ENCODE data around the gene CHST11. TPM values are rescaled to one million over a fixed set of nuclear protein-coding genes. Genes with fewer than 3 reads are reported as not detected.
A peak's percentile ranks its signal among the peaks of the same experiment; 100 is the strongest.

Gene CHST11
- total RNA-seq, 2 donors from 2014 or later = 36.2 to 61.7 TPM

DNA sequence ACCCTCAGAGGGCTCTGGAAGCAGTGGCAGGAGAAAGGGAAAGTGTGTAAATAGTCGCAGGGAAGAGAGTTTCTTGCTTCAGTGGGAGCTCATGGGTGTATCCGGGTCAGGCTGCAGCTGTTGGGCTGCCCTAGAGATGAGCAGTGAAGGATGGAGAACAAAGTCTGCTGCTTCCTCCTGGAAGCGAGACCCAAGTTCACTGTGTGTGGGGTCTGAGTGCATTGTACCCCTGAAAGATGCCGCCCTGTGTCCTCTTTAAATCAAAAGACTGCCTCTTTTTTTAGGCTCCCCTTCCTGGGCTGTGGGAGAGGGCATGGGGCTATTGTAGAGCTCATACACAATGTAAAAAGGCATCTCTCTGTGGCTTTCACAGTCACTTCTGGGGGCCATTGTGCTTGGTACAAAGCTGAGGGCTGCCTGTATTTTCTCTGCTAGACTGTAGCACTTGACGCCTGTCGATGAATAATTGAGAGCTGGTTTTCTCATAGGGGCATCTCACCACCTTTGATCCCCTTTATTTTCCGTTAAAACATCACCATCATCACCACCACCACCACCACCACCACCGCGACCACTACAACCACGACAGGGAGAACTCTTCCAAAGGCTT is 16.7 kb downstream of the CHST11 start:
- H3K27me3 Mint-ChIP-seq = no peaks in the 10 kb centered on the region
- H3K4me3 Mint-ChIP-seq = peak overlapping the region; percentile 69
- H3K9me3 Mint-ChIP-seq = no peaks in the 10 kb centered on the region
- peak; percentile 49 for ATAC-seq (replicated peaks)
- peak overlapping the region; percentile 28 for H3K27ac Mint-ChIP-seq
- no peaks in the 10 kb centered on the region for H3K36me3 Mint-ChIP-seq (ENCODE audit: low read depth)
- peaks cover 46% of the 10 kb centered on the region for H3K4me1 Mint-ChIP-seq

DNA sequence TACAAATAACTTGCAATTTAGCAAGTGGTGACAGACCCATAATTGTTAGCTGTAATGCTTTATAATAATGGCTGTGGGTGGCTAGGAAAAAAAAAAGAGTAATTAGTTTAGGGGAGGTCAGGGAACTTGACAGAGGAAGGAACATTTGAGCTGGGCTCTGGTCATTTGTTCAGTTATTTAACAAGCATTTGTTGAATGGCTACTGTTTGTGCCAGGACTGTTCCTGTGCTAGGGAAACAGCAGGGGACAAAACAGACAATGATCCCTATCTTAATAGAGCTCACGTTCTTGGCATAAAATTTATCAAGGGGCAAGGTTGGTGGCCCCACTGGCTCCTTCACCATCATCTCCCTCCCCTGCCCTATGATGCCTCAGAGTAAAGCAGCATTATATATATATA is 18.5 kb downstream of the CHST11 start:
- H3K36me3 Mint-ChIP-seq (ENCODE audit: low read depth) = no peaks in the 10 kb centered on the region
- ATAC-seq (replicated peaks) = no peak
- H3K27me3 Mint-ChIP-seq = no peaks in the 10 kb centered on the region
- no peak overlapping the region for H3K27ac Mint-ChIP-seq
- peak overlapping the region; percentile 69 for H3K4me3 Mint-ChIP-seq
- H3K4me1 Mint-ChIP-seq = peaks cover 55% of the 10 kb centered on the region
- no peaks in the 10 kb centered on the region for H3K9me3 Mint-ChIP-seq

DNA sequence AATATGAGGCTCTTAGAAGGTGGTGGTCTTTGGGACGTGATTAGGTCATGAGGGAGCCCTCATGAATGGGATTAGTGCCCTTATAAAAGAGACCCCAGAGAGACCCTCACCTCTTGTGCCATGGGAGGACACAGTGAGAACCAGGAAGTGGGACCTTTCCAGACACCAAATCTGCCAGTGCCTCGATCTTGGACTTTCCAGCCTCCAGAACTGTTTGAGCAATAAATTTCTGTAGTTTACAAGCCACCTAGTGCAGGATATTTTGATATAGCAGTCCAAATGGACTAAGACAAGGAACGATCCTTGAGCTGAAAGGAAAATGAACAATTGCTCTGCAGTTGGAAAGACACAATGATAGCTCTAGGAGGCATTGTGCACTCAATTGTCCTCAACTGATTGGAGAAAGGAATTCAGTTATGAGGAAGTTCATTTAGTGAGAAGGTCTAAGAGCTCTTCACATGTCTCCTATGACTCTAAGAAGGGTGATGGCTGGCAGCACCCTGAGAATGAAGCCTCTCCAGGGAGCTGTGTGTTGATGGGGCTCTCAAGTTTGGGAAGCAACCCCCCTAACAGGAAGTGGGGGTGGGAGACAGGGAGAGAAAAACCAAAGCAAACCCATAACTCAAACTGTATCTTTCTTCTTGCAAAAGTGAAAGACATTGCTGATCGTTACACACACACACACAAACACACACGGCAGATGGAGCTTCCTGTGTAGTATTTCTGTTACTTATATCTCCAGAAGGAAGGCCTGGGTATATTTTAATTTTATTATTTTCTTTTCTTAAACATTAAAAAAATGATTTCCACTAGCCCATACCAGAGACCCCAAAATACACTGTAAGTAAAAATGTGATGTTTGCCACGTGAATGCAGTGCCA is 21.0 kb downstream of the CHST11 start:
- peak; percentile 46 for ATAC-seq (replicated peaks)
- no peaks in the 10 kb centered on the region for H3K27me3 Mint-ChIP-seq
- no peaks in the 10 kb centered on the region for H3K9me3 Mint-ChIP-seq
- H3K36me3 Mint-ChIP-seq (ENCODE audit: low read depth) = peaks cover 12% of the 10 kb centered on the region
- H3K27ac Mint-ChIP-seq = peak overlapping the region; percentile 88
- peak overlapping the region; percentile 94 for H3K4me3 Mint-ChIP-seq
- H3K4me1 Mint-ChIP-seq = peaks cover 54% of the 10 kb centered on the region

DNA sequence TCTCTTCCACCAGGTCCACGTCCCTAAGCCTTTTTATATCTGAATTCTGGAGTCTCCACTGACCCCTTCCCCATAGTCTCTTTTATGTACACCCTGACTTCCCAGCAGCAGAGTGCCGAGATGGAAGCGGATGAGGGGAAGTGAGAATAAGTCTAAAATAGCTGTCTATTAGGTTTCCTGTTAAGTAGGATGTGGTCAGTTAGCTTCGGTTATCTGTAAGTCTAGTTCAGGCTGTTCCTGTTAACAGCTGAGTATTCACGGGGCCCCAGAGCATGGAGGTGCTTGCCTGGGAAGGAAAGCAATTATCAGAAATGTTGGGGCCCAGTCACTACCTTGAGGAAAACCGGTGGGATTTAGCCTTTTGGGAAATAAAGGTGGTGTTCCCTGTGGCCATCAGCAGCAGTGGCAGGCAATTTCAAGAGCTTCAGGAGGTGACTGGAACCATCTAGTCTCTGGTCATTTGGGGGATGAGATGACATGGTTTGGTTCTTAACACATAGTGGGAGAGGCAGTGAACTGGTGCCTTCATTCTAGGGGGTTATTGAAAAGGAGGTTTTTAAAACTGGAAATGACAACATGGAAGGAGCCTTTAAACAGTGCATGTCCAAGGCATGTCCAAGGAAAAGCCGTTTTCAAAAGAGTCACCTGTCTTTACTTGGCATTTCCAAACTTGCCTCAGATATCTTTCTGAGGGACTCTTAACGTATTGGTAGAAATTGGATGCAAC is 21.8 kb downstream of the CHST11 start:
- H3K4me3 Mint-ChIP-seq = peak overlapping the region; percentile 94
- H3K4me1 Mint-ChIP-seq = peaks cover 54% of the 10 kb centered on the region
- no peaks in the 10 kb centered on the region for H3K9me3 Mint-ChIP-seq
- H3K27ac Mint-ChIP-seq = peak overlapping the region; percentile 88
- ATAC-seq (replicated peaks) = peak; percentile 78
- H3K27me3 Mint-ChIP-seq = no peaks in the 10 kb centered on the region
- H3K36me3 Mint-ChIP-seq (ENCODE audit: low read depth) = peaks cover 20% of the 10 kb centered on the region

DNA sequence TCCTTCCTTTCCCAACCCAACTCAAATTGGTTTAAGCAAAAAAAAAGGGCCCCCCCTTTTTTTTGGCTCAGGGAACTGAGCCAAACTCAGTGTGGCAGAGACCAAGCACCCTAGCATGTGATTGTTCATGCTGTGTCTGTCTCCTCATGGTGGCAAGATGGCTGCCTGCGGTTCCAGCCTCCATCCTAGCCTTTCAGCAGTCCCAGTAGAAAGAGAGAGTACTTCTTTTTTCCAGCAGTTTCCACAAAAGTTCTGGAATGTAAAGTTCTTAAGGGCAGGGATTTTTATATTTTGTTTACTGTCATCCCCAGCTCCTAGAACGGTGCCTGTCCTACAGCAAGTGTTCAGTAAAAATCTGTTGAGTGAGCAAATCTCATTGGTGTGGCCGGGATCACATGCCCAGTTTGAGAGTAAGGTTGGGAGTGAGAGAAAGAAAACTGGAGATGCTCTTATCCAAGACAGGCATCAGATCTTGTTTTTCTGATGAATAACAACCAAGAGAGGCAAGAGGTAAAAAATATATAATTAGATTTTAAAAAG is 22.4 kb downstream of the CHST11 start:
- H3K27me3 Mint-ChIP-seq = no peaks in the 10 kb centered on the region
- H3K27ac Mint-ChIP-seq = peak overlapping the region; percentile 88
- H3K36me3 Mint-ChIP-seq (ENCODE audit: low read depth) = peaks cover 26% of the 10 kb centered on the region
- no peaks in the 10 kb centered on the region for H3K9me3 Mint-ChIP-seq
- no peak for ATAC-seq (replicated peaks)
- H3K4me1 Mint-ChIP-seq = peaks cover 54% of the 10 kb centered on the region
- peak overlapping the region; percentile 94 for H3K4me3 Mint-ChIP-seq

DNA sequence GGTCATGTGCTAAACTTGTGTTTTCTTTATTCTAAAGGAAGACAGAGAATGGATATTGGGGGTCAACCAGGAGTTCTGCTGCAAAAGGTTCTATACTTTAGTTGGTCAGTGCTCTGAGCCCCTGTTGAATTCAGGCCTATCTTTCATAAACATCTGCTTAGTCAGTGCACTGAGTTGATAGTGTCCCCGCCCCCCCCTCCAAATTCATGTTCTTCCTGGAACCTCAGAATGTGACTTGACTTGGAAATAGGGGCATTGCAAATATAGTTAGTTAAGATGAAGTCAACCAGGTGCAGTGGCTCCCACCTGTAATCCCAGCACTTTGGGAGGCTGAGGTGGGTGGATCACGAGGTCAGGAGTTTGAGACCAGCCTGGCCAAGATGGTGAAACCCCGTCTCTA is 23.3 kb downstream of the CHST11 start:
- Mint-ChIP-seq H3K4me1 (peaks cover 59% of the 10 kb centered on the region), H3K9me3 (no peaks in the 10 kb centered on the region), H3K4me3 (peak overlapping the region; percentile 23), H3K27me3 (no peaks in the 10 kb centered on the region), H3K27ac (peak overlapping the region; percentile 88), H3K36me3 (ENCODE audit: low read depth) (peaks cover 28% of the 10 kb centered on the region)
- no peak for ATAC-seq (replicated peaks)

DNA sequence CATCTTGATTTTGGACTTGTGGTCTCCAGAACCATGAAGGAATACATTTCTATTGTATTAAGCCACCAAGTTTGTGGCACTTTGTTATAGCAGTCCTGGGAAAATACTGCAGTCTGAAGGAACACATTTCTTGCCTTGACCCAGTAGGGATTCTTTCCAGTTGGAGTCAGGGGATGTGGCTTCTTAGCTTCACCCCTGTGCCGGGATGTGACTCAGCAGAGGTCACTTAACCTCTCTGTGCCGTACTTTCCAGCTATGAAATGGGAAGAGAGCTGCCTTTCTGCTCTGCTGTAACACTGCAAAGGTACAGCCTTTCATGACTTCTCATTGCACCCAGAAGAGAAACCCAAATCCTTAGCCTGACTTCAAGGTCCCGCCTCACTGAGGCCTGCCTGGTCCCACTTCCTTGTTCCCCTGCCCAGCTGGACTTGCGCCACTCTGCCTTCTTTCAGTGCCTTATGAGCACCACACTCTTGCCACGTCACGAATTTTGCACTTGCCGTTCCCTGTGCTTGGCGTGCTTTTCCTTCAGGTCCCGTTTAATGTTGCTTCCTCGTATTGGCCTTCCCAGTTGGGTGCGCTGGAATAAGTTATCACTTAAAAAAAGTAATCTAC is 24.2 kb downstream of the CHST11 start:
- ATAC-seq (replicated peaks) = no peak
- H3K27me3 Mint-ChIP-seq = no peaks in the 10 kb centered on the region
- no peaks in the 10 kb centered on the region for H3K9me3 Mint-ChIP-seq
- peaks cover 28% of the 10 kb centered on the region for H3K36me3 Mint-ChIP-seq (ENCODE audit: low read depth)
- H3K4me3 Mint-ChIP-seq = peak overlapping the region; percentile 40
- H3K4me1 Mint-ChIP-seq = peaks cover 68% of the 10 kb centered on the region
- peak overlapping the region; percentile 3 for H3K27ac Mint-ChIP-seq

DNA sequence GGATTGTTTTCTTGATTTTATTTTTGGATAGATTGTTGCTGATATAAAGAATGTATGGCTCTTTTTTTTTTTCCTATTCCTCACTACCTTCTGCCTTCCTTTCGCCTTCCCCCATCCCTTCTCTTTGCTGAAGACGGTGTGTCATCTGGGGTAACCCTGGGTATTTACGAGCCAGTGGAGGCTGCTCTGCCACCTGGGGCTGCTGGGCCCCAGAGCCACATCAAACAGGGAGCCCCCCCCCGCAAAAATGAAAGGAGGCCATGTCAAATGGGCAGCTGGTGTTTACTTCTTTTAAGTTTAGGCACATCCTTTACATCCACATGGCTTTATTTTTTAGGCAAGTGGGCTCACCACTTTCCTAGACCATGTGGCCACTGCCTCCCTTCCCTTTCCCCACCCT is 25.4 kb downstream of the CHST11 start:
- H3K4me1 Mint-ChIP-seq = peaks cover 72% of the 10 kb centered on the region
- H3K27ac Mint-ChIP-seq = peak overlapping the region; percentile 78
- H3K27me3 Mint-ChIP-seq = no peaks in the 10 kb centered on the region
- H3K36me3 Mint-ChIP-seq (ENCODE audit: low read depth) = peaks cover 28% of the 10 kb centered on the region
- H3K9me3 Mint-ChIP-seq = no peaks in the 10 kb centered on the region
- H3K4me3 Mint-ChIP-seq = peak overlapping the region; percentile 40
- ATAC-seq (replicated peaks) = no peak

DNA sequence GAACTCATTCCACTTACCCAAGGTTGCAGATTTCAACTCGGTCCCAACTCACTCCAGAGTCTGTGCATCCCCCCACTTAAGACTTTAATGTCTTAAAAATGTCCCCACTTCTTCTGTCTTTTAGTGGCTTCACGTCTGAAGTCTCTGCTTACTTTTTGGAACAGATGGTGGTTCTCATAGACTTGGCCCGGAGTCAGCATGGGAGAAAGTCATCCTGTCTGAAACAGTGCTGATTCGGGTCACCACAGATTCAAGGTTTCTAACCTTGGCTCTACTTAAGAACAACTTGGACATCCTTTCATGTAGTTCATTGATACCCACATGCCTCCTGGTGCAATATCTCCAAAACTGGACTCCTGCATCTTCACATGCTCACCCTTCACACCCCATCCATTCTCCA is 26.0 kb downstream of the CHST11 start:
- Mint-ChIP-seq H3K27me3 (no peaks in the 10 kb centered on the region), H3K36me3 (ENCODE audit: low read depth) (peaks cover 28% of the 10 kb centered on the region), H3K27ac (peak overlapping the region; percentile 78), H3K4me3 (peak overlapping the region; percentile 40), H3K4me1 (peaks cover 68% of the 10 kb centered on the region), H3K9me3 (no peaks in the 10 kb centered on the region)
- no peak for ATAC-seq (replicated peaks)

DNA sequence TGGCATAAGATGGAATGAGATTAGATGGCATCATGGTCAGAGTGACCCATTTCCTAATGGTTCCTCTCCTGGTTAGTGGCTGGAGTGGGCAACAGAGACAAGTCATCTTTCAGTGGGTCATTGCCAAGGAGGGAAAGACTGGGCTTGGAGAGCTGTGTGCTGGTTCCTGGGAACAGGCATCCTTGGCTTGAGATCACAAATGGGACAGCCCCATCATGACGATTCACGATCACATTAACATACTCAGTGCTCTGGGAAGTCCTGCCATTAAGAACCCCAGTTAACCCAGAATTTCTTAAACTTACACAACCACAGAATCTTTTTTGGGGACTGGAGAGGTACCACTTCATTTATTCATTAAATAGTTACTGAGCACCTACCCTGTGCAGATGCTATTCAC is 27.3 kb downstream of the CHST11 start:
- no peaks in the 10 kb centered on the region for H3K27me3 Mint-ChIP-seq
- no peaks in the 10 kb centered on the region for H3K9me3 Mint-ChIP-seq
- peak overlapping the region; percentile 49 for H3K27ac Mint-ChIP-seq
- H3K36me3 Mint-ChIP-seq (ENCODE audit: low read depth) = peaks cover 28% of the 10 kb centered on the region
- peaks cover 60% of the 10 kb centered on the region for H3K4me1 Mint-ChIP-seq
- no peak for ATAC-seq (replicated peaks)
- H3K4me3 Mint-ChIP-seq = peak overlapping the region; percentile 71

DNA sequence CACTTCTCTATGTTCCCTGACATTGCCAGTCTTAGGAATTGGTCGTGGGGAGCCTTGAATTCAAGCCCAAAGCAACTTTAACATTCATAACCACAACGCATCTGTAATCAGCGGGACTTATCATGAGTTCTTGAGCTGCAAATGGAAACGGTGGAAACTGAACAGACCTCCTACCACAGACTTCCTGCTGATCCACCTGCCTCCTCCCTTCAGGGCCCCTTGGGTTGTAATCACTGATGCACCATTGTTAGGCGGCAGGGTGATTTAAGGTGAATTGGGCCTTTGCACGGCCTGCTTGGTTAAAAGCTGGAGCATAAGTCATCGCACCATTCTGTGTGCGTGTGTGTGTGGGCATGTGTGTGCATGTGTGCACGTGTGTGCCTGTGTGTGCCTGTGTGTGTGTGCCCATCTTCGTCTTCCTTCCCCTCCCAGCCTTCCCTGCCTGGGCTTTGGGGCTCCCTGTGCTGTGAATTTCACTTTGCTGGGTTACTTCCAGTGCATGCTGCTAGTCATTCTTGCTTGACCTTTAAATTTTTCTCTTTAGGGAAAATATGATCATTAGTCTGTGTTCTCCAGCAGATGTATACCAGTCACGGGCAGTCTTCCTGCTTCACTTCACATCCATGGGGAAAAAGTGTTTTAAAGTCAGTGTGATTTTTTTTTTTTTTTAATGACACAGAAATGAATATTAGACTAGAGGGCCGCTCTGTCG is 29.1 kb downstream of the CHST11 start:
- no peaks in the 10 kb centered on the region for H3K9me3 Mint-ChIP-seq
- H3K4me3 Mint-ChIP-seq = peak overlapping the region; percentile 71
- no peaks in the 10 kb centered on the region for H3K27me3 Mint-ChIP-seq
- peaks cover 66% of the 10 kb centered on the region for H3K4me1 Mint-ChIP-seq
- peak overlapping the region; percentile 5 for H3K27ac Mint-ChIP-seq
- peaks cover 28% of the 10 kb centered on the region for H3K36me3 Mint-ChIP-seq (ENCODE audit: low read depth)
- ATAC-seq (replicated peaks) = peak; percentile 85

DNA sequence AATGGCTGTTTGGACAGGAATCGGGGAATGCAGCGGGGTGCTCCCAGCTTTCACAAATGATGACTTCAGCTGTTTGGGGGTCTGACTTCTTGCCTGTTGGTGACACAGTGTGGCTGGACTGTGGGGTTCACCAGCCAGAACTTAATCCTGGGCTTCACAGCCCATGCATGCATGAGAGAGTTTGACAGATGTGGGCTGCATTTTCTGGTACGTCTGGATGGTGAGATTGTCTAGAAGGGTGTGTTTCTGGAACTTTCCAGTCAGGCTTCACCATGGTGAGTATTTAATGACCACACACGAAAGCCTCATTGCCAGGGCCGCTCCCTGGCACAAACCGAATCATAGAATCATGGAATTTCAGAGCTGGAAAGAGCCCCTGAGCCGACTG is 29.6 kb downstream of the CHST11 start:
- Mint-ChIP-seq H3K27ac (peak overlapping the region; percentile 5), H3K27me3 (no peaks in the 10 kb centered on the region)

DNA sequence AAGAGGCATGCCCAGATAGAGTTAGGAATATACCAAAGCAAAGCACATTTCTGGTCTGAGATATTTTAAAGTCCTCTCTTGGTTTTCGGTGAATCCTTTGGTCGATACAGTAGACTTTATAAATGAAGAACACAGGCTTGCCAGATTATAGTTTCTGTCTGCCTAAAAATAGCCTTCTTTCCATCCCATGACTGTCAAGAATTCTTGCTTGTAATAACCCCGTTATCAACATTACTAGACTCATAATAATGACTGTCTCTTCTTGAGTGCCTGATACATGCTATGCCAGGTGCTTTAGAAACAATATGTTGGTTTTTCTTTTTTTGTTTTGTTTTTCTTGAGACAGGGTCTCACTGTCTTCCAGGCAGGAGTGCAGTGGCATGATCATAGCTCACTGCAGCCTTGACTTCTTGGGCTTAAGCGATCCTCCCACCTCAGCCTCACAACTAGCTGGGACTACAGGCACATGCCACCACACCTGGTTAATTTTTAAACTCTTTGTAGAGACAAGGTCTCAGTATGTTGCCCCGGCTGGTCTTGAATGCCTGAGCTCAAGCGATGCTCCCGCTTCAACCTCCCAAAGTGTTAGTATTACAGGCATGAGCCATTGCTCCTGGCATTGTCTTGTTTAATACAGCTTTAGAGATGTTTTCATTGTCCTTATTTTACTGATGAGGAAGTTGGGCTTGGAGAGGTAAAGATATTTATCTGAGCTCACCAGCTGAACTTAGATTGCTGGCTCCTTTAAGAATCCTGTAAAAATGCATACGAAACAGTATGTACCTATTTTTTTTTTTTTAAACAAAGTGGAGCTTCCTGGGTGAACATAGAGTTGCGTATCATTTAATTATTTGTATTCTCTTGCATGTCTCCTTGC is 30.4 kb downstream of the CHST11 start:
- Mint-ChIP-seq H3K4me3 (peak overlapping the region; percentile 9), H3K4me1 (peaks cover 70% of the 10 kb centered on the region), H3K9me3 (no peaks in the 10 kb centered on the region), H3K27me3 (no peaks in the 10 kb centered on the region), H3K27ac (peak overlapping the region; percentile 5), H3K36me3 (ENCODE audit: low read depth) (peaks cover 20% of the 10 kb centered on the region)
- ATAC-seq (replicated peaks) = no peak

More for the DNA sequence above, 29.6 kb downstream of the CHST11 start:
- no peaks in the 10 kb centered on the region for H3K9me3 Mint-ChIP-seq
- peaks cover 70% of the 10 kb centered on the region for H3K4me1 Mint-ChIP-seq
- H3K36me3 Mint-ChIP-seq (ENCODE audit: low read depth) = peaks cover 28% of the 10 kb centered on the region
- H3K4me3 Mint-ChIP-seq = peak overlapping the region; percentile 71
- ATAC-seq (replicated peaks) = no peak

Data from activated T-helper 17 cell treated with anti-CD3 and anti-CD28 coated beads, Interleukin-2, amount 50 U/mL, for 72 hours (primary cell).